Ovary (tissue), 3 donors: ENCODE results near the gene IGSF21.

Experiments used
- CTCF ChIP-seq, 3 donors: fragments of 450-650 bp in 2 of 3; fragments of 200-600 bp in 1 of 3; IDR thresholded peaks; one replicate each; pipeline versions ENCODE4 v1.5.1 to v1.8.0; 2016 to 2022; ENCODE audit warnings: antibody characterized with exemption in 3 of 3, mild to moderate bottlenecking in 1 of 3
- EP300 ChIP-seq: sonication (generic); formaldehyde crosslinking; IDR thresholded peaks from one replicate; pipeline ENCODE4 v1.6.1; 2017; ENCODE audit warnings: antibody characterized with exemption
- donor health status: DM: no; HTN: no; CAD: no.

GRCh38 chr1:18244762-18245161 lies 137.2 kb downstream of the IGSF21 start:
- no peak for TF ChIP-seq CTCF (IDR thresholded peaks at IDR 0.05)
- TF ChIP-seq EP300: no peak
